ENCODE results near the gene PFN3.
A peak's percentile ranks its signal among the peaks of the same experiment; 100 is the strongest.

Gene PFN3

GRCh38 chr5:177374211-177374610 is 26.2 kb downstream of the PFN3 start:
- DNase-seq (ENCODE audit: extremely low read depth in 1 of 2, low read depth in 1 of 2): no peak

- DNase-seq (ENCODE audit: extremely low read depth in 1 of 2, low read depth in 1 of 2): no peak
These were observed 26.7 kb downstream of the PFN3 start for GRCh38 chr5:177373806-177374205.

GRCh38 chr5:177372910-177373309 is 27.6 kb downstream of the PFN3 start:
- no peak for DNase-seq (ENCODE audit: extremely low read depth in 1 of 2, low read depth in 1 of 2)

- DNase-seq (ENCODE audit: extremely low read depth in 1 of 2, low read depth in 1 of 2): no peak
These were observed 28.2 kb downstream of the PFN3 start for GRCh38 chr5:177372034-177372896.

GRCh38 chr5:177371120-177372033 is 29.1 kb downstream of the PFN3 start:
- DNase-seq (ENCODE audit: extremely low read depth in 1 of 2, low read depth in 1 of 2): no peak

GRCh38 chr5:177370488-177371119 is 29.9 kb downstream of the PFN3 start:
- DNase-seq (ENCODE audit: extremely low read depth in 1 of 2, low read depth in 1 of 2): peak in 1 of 2 donors; percentile 46

- no peak for DNase-seq (ENCODE audit: extremely low read depth in 1 of 2, low read depth in 1 of 2)
These were observed 30.6 kb downstream of the PFN3 start for GRCh38 chr5:177369645-177370440.

- DNase-seq (ENCODE audit: extremely low read depth in 1 of 2, low read depth in 1 of 2): no peak
These were observed 31.4 kb downstream of the PFN3 start for GRCh38 chr5:177368869-177369644.

GRCh38 chr5:177367981-177368868 is 32.2 kb downstream of the PFN3 start:
- no peak for DNase-seq (ENCODE audit: extremely low read depth in 1 of 2, low read depth in 1 of 2)

- no peak for DNase-seq (ENCODE audit: extremely low read depth in 1 of 2, low read depth in 1 of 2)
These were observed 33.1 kb downstream of the PFN3 start for GRCh38 chr5:177367323-177367848.

- no peak for DNase-seq (ENCODE audit: extremely low read depth in 1 of 2, low read depth in 1 of 2)
These were observed 33.7 kb downstream of the PFN3 start for GRCh38 chr5:177366528-177367322.

GRCh38 chr5:177365845-177366527 is 34.5 kb downstream of the PFN3 start:
- DNase-seq (ENCODE audit: extremely low read depth in 1 of 2, low read depth in 1 of 2): no peak

- DNase-seq (ENCODE audit: extremely low read depth in 1 of 2, low read depth in 1 of 2): no peak
These were observed 36.1 kb downstream of the PFN3 start for GRCh38 chr5:177364159-177364962.

- DNase-seq (ENCODE audit: extremely low read depth in 1 of 2, low read depth in 1 of 2): no peak
These were observed 36.9 kb downstream of the PFN3 start for GRCh38 chr5:177363565-177363964.

- peak; percentile 27 to 49 for DNase-seq (ENCODE audit: extremely low read depth in 1 of 2, low read depth in 1 of 2)
These were observed 37.6 kb downstream of the PFN3 start for GRCh38 chr5:177362610-177363507.
